Posterior vena cava (tissue), 2 donors: ENCODE results near the gene PIGX. TPM values are rescaled to one million over a fixed set of nuclear protein-coding genes. Genes with fewer than 3 reads are reported as not detected.
"Not testable (repeated sequence)": the region's sequence is repeated elsewhere in the genome, so short reads cannot be mapped to it uniquely, and the experiment has no call there.

ENCODE experiments used
- DNase-seq: peaks from one replicate; pipeline ENCODE4 v3.0.0-alpha.2; 2020; ENCODE audit warnings: low spot score
- intact Hi-C, 2 donors: fragments of 100-400 bp; cut with DNase I; formaldehyde crosslinking; loops; one replicate each; pipeline versions ENCODE4 v1.14.1 to v1.14.2; 2022 to 2023
- total RNA-seq, 2 donors: library from RNA; stranded (reverse); fragmentation: NEBNext Ultra II Directional; extraction: Animal tissue kit (Norgen Biotek cat#: 25700); gene quantifications; one replicate each; pipeline ENCODE4 v1.2.1, GENCODE V29; 2021
- donor health status: DM: yes; HTN: yes; CAD: no.
- donor health status: DM: yes; HTN: yes; CAD: no.

Gene PIGX
- total RNA-seq, 2 donors from 2014 or later = 23.9 to 24.1 TPM

DNA sequence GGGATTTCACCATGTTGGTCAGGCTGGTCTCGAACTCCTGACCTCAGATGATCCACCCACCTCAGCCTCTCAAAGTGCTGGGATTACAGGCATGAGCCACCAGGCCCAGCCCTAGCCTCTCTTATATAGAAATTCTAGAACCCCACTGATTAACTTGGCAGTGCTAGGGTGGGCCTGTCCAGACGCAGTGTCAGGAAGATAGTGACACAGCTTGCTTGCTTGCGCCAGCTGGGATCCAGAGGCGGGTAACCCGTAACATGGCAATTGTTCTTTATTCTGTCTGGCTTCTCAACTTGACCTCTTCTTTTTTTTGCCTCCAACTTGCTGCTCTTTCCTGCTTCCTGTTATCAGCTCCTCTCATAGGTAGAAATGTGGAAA, 16.3 kb upstream of the PIGX start:
- intact Hi-C loops = no loop called here
- no peak for DNase-seq

DNA sequence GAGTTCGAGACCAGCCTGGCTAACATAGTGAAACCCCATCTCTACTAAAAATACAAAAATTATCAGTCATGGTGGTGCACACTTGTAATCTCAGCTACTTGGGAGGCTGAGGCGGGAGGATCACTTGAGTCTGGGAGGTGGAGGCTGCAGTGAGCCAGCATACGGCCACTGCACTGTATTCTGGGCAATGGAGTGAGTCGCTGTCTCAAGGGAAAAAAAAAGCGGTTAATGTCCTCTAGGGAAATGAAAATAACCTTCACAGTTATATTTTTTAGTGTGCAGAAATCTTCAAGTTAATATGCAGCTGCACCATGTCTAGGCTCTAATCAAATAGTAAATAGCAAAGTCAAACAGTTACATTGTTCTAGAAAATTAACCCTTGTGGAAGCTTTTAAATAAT, 14.9 kb upstream of the PIGX start:
- intact Hi-C loops = no loop called here
- no peak for DNase-seq

- intact Hi-C loops = no loop called here
- DNase-seq = no peak
These were observed 12.4 kb upstream of the PIGX start for GRCh38 chr3:196699749-196700148.

DNA sequence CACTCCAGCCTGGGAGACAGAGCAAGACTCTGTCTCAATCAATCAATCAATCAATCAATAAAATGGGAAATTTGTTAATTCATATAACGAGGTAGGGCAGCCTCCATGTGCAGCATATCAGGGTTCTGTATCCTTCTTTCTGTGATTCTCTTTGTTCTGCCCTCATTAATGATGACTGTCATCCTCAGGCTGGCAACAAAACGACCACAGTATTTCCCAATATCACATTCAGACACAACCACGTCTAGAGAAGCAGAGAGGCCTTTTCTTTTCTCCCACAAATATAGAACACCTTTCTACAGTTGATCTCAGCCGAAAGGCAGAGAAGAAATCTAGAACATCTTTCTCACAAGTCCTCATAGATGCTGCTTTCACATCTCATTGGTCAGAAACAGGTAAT, 11.4 kb upstream of the PIGX start:
- DNase-seq = no peak
- intact Hi-C loops = no loop called here

DNA sequence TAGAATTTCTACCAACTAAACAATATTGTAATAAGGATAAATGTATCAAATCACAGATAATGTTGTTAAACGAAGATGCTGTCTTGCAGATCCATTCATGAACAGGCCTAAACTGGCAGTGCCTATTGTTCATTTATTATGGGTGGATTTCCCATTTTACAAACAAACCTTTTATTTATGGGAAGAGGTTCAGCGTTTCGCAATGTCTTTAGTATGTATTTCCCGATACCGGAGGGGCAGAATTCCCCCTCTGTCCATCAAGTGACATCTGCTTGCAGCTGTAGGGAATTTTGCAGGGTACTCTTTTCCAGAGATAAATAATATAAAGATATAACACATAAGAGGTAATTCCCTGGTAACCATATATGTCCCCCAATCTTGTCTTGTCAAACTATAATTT, 5.8 kb upstream of the PIGX start:
- intact Hi-C loops = no loop called here
- DNase-seq = no peak

GRCh38 chr3:196706731-196707130, 5.4 kb upstream of the PIGX start:
- no peak for DNase-seq

GRCh38 chr3:196707566-196707965, 4.6 kb upstream of the PIGX start:
- intact Hi-C loops = no loop called here
- no peak for DNase-seq

More at GRCh38 chr3:196706731-196707130, 5.4 kb upstream of the PIGX start:
- intact Hi-C loops = no loop called here

- DNase-seq = no peak
- intact Hi-C loops = no loop called here
These were observed 3.7 kb upstream of the PIGX start for GRCh38 chr3:196708467-196708866.

- peak; percentile 86 for DNase-seq
- intact Hi-C loops = no loop called here
These were observed 587 bp downstream of the PIGX start for GRCh38 chr3:196712514-196713413.

GRCh38 chr3:196717162-196717561, 5.0 kb downstream of the PIGX start:
- intact Hi-C loops = not testable (repeated sequence)

DNA sequence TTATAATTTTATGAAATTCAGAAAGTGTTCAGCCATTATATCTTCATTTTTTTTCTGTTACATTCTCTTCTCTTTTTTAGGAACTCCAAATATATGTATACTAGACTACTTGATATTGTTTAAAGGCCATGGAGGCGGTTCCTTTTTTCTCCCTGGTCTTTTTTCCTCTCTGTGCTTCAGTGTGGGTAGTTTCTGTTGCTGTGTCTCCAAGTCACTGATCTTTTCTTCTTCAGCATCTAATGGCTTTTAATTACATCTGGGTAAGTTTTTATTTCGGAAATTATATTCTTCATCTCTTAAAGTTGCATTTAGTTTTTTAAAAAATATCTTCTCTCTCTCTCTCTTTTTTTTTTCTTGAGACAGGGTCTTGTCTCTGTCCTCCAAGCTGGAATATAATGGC, 8.9 kb downstream of the PIGX start:
- intact Hi-C loops = no loop called here
- DNase-seq = no peak

More at GRCh38 chr3:196717162-196717561, 5.0 kb downstream of the PIGX start:
- not testable (repeated sequence) for DNase-seq

DNA sequence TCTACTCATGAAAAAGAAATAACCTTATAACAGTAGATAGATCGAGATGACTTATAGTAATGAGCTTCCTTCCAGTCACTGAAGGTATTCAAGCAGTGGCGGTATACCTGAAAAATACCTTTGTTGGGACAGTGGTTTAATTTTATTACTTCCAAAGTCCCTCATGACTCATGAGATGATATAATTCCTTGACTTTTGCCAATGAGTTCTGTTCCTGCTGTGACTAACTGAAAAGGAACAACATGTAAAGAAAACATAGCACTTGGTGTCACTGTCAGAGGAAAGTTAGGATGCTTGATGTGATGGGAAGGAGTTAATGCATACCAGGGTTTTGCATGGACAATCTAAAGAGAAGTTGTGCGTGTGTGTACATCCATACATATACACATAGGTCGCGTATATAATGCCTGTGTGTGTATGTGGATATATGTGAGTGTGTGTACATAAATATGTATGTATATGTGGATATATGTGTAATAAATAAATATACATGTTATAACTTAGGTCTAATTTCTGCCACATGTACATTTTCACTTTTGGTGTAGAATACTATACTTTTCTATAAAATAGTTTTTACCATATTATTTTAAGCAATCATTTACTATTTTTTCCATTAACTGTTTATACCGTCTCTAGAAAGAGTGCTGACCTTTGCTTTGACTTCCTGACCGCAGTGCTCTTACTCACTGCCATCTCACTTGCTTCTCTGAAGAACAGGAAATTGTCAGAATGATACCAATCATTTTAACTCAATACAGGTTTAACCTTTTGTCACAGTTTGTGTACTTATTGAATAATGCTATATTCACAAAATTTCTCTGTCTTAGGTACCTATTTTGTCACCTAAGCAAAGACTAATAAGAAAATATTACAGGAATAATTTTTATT, 14.9 kb downstream of the PIGX start:
- intact Hi-C loops = no loop called here
- DNase-seq = no peak

- DNase-seq = no peak
- intact Hi-C loops = loop anchor here in 1 of 2 donors (10.0 kb wide), 1 partner anchor 571 kb away; no protein-coding TSS in a partner anchor
These were observed 23.6 kb downstream of the PIGX start for GRCh38 chr3:196735751-196736150.

GRCh38 chr3:196736670-196737374, 24.6 kb downstream of the PIGX start:
- intact Hi-C loops = loop anchor here in 1 of 2 donors (10.0 kb wide), 1 partner anchor 572 kb away; no protein-coding TSS in a partner anchor
- no peak for DNase-seq

GRCh38 chr3:196737655-196738054, 25.5 kb downstream of the PIGX start:
- no peak for DNase-seq
- intact Hi-C loops = loop anchor here in 1 of 2 donors (10.0 kb wide), 1 partner anchor 573 kb away; no protein-coding TSS in a partner anchor

- intact Hi-C loops = loop anchor here in 1 of 2 donors (10.0 kb wide), 1 partner anchor 575 kb away; no protein-coding TSS in a partner anchor
- DNase-seq = peak; percentile 98
These were observed 27.7 kb downstream of the PIGX start, which contains the start of gene PAK2 for GRCh38 chr3:196739671-196740480. PAK2 (plus strand) TSS chr3:196739857; CDS start chr3:196782647, 42,790 bp downstream.

GRCh38 chr3:196740481-196741248, 28.5 kb downstream of the PIGX start:
- intact Hi-C loops = no loop called here
- DNase-seq = no peak
